GM18867 (cell line): ENCODE measurements around the gene RPS6KA2.

Experiments
- ATAC-seq: cut with Tn5 transposase; IDR thresholded peaks from one replicate; pipeline ENCODE4 v1.9.1; 2021; ENCODE audit warnings: mild to moderate bottlenecking, moderate library complexity; ENCODE audit not compliant: unreplicated experiment

Gene RPS6KA2

DNA sequence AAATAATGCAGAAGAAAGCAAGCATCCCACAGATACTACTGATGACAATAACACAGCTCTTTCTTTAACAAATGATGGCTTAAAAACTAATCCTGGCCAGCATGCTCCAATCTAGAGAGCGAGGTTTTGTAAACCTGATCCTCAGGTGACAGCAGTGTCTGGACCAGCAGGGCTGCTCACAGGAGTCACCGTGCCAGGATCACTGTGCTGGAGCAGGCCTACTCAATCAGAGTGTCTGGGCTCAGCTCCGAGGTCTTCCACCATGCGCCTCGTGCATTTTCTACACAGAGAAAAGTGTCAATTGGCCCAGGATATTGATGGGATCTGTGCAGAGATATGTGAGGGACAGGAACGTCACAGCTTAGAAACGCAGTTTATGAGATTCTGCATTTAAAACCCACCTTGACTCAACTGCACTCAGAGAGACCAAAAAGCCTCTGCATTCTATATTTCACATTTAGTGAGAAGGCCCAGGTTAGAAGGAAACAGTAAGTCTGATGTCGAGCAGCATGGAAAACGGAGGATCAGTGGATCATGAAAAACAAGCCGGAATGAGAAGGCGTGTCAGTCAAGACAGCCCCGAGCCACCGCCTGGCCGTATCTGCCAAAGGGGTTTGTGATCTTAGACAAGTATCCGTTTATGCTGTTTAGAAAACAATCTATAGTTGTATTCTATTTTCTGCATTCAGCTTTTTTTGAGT lies 48.4 kb downstream of the RPS6KA2 start:
- no peak for ATAC-seq

- no peak for ATAC-seq
Observed at GRCh38 chr6:166575205-166575604, 51.8 kb downstream of the RPS6KA2 start.

DNA sequence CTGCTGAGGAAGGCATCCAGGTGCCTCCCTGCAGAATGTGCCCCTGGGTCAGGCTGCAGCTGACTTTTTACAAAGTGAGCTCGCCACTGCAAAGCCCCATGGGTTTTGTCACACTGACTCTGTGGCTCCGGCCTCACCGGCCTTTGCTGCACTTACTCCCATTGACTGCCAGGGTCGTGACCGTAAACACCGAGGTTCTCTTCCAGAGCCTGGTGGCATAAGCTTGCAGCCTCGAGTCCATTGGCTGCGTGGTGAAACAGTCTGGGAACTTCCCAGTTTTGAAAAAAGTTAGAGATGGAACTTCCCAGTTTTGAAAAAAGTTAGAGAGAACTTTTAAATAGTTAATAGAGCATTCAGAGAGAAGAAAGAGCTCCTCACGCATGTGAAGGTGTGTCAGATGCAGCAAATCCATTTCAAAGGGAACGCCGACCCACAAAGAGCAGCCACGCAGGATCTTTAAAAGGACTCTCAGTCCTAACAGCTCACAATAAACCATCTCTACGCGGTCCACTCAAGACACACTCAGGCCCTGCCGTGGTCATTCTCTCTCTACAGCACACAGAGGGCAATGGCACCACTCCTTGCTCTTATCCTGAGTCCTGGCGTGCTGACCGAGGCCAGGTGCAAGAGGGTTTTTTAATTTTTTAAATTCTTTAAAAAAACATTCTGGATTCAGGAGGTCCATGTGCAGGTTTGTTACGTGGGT lies 53.4 kb downstream of the RPS6KA2 start:
- ATAC-seq: no peak

GRCh38 chr6:166572370-166573261 lies 54.4 kb downstream of the RPS6KA2 start:
- no peak for ATAC-seq

GRCh38 chr6:166570929-166571713 lies 55.9 kb downstream of the RPS6KA2 start:
- ATAC-seq: no peak

GRCh38 chr6:166569206-166569605 lies 57.8 kb downstream of the RPS6KA2 start:
- ATAC-seq: no peak

GRCh38 chr6:166567813-166568212 lies 59.2 kb downstream of the RPS6KA2 start:
- no peak for ATAC-seq

DNA sequence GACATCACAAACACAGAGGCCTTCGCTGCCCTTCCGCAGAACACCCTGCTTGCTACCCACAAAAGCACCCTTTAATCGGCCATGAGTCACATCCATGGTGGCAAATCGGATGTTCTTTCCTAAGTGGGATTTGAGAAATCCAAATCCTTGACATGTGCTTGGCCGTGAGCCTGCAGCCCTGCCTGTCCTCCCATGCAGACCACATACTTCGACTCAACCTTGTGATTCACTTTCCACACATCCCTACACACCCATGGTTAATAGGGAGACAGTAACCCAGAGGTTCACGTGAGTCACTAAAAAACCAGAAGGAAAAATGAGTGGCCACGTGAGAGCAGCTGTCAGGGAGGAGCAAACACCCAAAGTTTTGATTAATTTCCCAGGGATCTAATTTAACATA lies 59.9 kb downstream of the RPS6KA2 start:
- ATAC-seq: no peak

GRCh38 chr6:166566026-166567011 lies 60.7 kb downstream of the RPS6KA2 start:
- no peak for ATAC-seq

DNA sequence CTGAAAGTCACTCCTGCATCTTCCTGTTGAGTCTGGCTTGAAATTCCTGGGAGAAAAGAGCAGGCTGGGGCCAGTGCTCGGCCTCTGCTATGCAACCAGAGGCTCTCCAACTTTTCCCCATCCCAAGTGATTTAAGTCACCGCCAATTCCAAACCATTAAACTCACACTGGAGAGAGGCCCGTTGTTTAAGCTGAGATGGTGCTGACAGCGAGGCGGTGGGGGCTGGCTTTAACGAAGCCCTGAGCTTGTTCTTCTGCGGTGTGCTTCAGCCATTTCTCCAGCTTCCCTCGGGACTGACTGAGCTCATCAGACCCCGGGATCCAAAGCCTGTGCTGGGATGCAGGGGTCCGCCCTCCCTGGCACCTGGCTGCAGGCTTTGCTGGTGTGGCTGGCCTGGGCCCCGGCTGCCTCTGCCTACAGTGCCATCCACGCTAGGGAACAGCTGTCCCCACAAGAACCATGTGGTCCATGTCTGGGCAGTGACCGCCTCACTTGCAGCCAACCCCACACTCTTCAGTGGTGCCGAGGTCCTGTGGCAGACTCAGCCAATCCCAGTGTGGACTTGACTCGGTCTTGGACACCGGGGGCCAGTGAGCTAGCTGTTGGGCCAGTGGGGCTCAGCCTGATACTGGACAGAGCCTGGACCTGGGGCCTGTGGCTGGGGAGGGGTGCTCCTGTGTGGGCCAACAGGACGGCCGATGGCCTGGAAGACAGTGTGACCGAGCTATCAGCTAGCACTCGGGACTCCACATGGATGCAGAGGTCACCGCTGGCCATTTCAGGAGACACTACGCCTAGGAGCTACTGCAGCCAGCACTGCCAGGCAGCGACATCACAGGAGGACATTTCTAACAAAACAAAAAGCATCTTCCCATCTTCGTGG lies 61.7 kb downstream of the RPS6KA2 start:
- ATAC-seq: no peak

DNA sequence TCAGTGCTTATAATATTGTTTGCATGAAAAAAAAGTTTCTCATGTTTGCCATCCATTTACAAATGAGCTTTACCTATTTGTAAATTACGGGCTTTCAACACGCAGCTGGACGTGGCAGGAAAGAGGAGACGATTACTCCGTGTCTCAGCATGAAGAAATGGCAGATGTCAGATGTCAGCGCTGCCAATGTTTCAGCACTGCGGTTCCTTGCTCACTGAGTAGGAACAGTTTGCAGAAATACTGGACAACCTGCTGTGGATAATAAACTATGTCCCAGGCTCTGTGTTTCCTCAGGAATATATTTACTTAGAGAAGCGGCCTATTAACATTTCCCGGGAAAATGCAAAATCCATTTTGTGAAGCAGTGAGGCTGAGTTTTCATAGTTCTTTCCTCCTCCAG lies 63.2 kb downstream of the RPS6KA2 start:
- no peak for ATAC-seq

DNA sequence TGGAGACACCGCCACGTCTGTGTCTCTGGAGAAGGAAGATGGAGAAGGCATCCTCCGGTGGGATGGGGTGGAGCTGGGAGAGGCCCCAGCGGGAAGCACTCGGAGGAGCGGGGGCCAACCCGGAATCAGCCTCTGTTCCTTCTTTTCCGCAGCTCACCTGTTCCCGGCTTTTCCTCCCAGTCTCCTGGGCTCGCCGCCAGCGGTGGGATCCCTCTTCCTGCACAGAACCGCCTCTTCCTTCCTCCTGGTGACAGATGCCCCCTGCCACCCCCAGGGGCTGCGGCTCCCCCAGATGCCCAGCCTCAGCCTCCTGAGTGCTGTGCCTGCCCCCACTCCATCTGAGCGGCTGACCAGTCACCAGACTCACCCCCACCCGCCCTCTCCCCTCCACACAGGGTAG lies 63.9 kb downstream of the RPS6KA2 start:
- no peak for ATAC-seq

DNA sequence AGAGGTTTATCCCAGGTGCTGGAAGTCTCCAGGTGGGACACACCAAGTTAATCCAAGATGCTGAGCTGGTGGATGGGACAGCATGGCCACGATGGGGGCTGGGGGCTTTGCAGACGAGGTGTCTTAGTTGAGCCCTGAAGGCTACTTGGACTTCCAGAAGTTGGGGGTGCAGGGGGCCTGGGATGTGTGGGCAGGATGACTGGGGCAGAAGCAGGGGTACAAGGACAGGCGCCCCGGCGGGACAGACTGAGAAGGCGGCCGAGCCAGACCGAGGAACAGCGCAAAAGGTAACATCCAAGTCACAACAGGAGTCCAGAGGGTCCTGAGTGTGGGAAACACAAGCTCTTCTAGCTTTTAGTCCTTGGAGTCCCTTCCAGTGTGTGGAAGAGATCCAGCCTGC lies 64.3 kb downstream of the RPS6KA2 start:
- ATAC-seq: no peak

- no peak for ATAC-seq
Observed at GRCh38 chr6:166561771-166562359, 65.2 kb downstream of the RPS6KA2 start.

DNA sequence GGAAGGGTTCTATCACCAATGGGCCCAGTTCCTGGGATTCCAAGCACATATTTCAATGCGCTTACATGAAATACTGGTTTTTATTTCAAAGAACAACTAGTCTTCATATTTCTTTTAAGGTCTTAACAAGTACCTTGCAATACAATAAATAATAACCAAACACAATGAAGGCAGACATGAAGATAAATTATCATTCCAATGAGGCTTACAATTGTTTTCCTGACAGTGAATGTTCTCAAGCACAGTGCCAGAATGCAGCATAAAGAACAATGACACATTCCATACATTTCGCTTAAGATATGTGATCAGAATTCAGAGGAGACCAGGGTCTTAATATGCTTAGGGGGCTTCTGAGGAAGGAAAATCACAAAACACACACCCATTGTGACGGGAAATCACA lies 66.8 kb downstream of the RPS6KA2 start:
- no peak for ATAC-seq

DNA sequence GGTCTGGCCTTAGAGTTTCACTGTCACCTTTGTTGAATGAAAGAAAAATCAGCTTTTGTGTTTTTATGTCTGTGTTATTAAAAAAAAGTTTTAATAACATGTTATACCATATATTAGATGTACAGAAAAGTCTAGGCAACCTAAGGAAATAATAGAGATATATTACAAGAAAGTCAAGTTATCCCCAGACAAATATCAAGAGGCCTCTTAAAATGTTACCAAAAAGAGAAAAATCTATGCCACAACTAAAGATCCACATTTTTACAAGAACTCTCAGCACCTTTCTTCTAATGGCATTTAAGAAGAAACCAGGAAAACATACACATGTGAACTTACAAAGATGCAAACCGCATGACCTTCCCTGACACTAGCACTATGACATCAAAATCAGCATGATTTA lies 67.4 kb downstream of the RPS6KA2 start:
- no peak for ATAC-seq

GRCh38 chr6:166559211-166559610 lies 67.8 kb downstream of the RPS6KA2 start:
- no peak for ATAC-seq
